Thymus (tissue), 11 donors: ENCODE measurements around the gene CNPY1. TPM values are rescaled to one million over a fixed set of nuclear protein-coding genes. Genes with fewer than 3 reads are reported as not detected.

ENCODE experiments used
- DNase-seq, 9 donors: peaks; one replicate each; pipeline ENCODE4 v3.0.0-alpha.2; 2013; ENCODE audit warnings: low spot score in 9 of 9, low read depth in 6 of 9, missing footprints in 1 of 9
- H3K27ac ChIP-seq, 2 donors: one replicate each; pipeline ENCODE4 v1.5.1; 2013; ENCODE audit warnings: control low read depth in 1 of 2, low read depth in 1 of 2, low read length in 1 of 2, mild to moderate bottlenecking in 1 of 2, moderate library complexity in 1 of 2
- H3K27me3 ChIP-seq, 2 donors: one replicate each; pipeline ENCODE4 v1.5.1; 2013; ENCODE audit warnings: low read length in 1 of 2; ENCODE audit not compliant: control insufficient read depth in 2 of 2, insufficient read depth in 1 of 2
- H3K36me3 ChIP-seq, 2 donors: one replicate each; pipeline ENCODE4 v1.5.1; 2013; ENCODE audit warnings: low read length in 1 of 2, mild to moderate bottlenecking in 1 of 2, moderate library complexity in 1 of 2; ENCODE audit not compliant: control insufficient read depth in 2 of 2, insufficient read depth in 2 of 2
- H3K4me1 ChIP-seq, 2 donors: one replicate each; pipeline ENCODE4 v1.5.1; 2013; ENCODE audit warnings: low read length in 2 of 2; ENCODE audit not compliant: control insufficient read depth in 2 of 2, insufficient read depth in 2 of 2
- H3K4me3 ChIP-seq, 2 donors: one replicate each; pipeline ENCODE4 v1.5.1; 2013; ENCODE audit warnings: low read length in 2 of 2, control low read depth in 1 of 2, mild to moderate bottlenecking in 1 of 2
- H3K9me3 ChIP-seq, 2 donors: one replicate each; pipeline ENCODE4 v1.5.1; 2013; ENCODE audit warnings: low read length in 1 of 2, mild to moderate bottlenecking in 1 of 2; ENCODE audit not compliant: control insufficient read depth in 2 of 2, insufficient read depth in 1 of 2
- whole genome bisulfite sequencing: extraction: QIAGEN DNeasy Blood & Tissue Kit; methylation state at CpG from one replicate; pipeline ENCODE4 v1.1.7; 2013; 5-methylcytosine and 5-hydroxymethylcytosine counted together
- polyA plus RNA-seq: library from polyadenylated mRNA; stranded (reverse); fragments of 200-250 nt; gene quantifications from one replicate; pipeline ENCODE4 v1.2.3, GENCODE V29; 2013
- total RNA-seq: library from RNA; stranded (reverse); fragments of 120-200 nt; gene quantifications from one replicate; pipeline ENCODE4 v1.2.4, GENCODE V29; 2013
- donor health status: healthy.

CNPY1 gene
- total and polyA plus RNA-seq, 2 donors, result 0.05 TPM; not detected in 1

GRCh38 chr7:155486783-155487508 is 59.4 kb downstream of the CNPY1 start:
- Histone ChIP-seq H3K36me3 (no peaks in the 10 kb centered on the region), H3K4me3 (no peak overlapping the region), H3K9me3 (no peaks in the 10 kb centered on the region), H3K4me1 (peaks cover 8 to 17% of the 10 kb centered on the region in 2 donors), H3K27me3 (peaks cover 27 to 89% of the 10 kb centered on the region in 2 donors), H3K27ac (no peak overlapping the region)
- no peak for DNase-seq
- WGBS, result 92% methylated on average over 18 of the region's 18 CpGs

DNA sequence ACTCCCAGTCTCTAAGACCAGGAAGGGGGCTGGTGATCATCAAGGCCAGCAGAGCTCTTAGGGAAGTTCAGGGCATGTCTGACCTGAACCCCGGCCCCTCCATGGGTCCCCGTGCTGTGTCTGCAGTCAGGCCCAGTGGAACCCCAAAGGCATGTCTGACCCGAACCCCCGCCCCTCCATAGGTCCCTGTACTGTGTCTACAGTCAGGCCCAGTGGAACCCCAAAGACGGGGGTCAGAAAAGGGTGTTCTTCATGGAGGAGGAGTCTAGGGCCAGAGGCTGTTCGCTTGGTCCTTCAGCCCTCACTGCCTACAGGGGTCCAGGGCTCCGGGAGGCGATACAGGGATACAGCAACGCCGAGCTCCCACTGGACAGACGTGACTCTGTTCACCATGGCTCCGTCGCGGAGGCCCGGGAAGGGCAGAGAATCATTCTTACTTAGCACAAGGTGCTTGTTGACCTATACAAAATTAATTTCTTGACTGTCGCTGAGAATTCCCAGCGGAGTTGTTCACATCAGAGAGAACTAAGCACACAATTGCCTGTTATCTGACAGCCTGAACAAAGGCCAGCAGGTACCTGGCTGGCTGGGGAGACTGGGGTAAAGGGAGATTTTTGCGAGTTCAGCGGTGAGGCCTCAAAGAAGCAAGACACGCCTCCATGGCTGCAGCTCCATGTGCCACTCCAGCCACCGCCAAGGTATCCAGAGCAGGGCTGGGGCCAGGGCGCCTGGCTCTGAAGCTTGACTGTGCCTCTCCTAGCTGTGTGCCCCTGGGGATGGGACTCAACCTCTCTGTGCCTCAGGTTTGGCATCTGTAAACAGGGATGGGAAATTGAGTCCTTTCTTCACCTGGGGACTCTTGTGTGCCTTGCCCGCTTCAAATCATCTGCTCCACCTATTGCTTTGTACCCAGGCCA is 61.6 kb downstream of the CNPY1 start:
- Histone ChIP-seq H3K4me1 (peaks cover 4 to 5% of the 10 kb centered on the region in 2 donors), H3K36me3 (no peaks in the 10 kb centered on the region), H3K27me3 (peaks cover 20 to 75% of the 10 kb centered on the region in 2 donors), H3K27ac (no peak overlapping the region), H3K4me3 (no peak overlapping the region), H3K9me3 (no peaks in the 10 kb centered on the region)
- no peak for DNase-seq
- 94% methylated on average over 23 of the region's 23 CpGs for WGBS

- no peaks in the 10 kb centered on the region for H3K36me3 ChIP-seq
- H3K4me3 ChIP-seq, result no peak overlapping the region
- DNase-seq, result no peak
- peaks cover 20 to 73% of the 10 kb centered on the region in 2 donors for H3K27me3 ChIP-seq
- no peaks in the 10 kb centered on the region for H3K4me1 ChIP-seq
- no peaks in the 10 kb centered on the region for H3K9me3 ChIP-seq
- no peak overlapping the region for H3K27ac ChIP-seq
- WGBS, result 83% methylated on average over 16 of the region's 16 CpGs
These were observed 62.5 kb downstream of the CNPY1 start for GRCh38 chr7:155483868-155484325.

DNA sequence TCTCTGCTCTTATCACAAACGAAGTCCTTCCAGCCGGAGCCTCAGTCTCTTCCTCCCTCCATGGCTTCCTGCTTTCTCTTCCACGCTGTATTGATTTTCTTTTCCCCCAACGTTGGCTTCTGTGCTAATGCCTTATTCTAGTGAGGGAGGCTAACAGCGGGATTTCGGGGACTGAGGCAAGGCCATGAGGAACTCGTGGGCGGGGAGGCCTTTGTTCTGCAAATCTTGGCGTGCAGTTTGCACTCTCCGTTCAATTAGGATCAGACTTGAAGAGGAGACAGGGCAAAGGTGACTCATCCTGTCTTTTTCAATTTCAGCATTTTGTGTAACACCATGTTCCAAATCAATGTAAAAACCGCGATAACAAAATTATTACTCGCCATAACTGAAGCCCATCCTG is 63.1 kb downstream of the CNPY1 start:
- Histone ChIP-seq H3K4me3 (no peak overlapping the region), H3K27ac (no peak overlapping the region), H3K27me3 (peaks cover 20 to 70% of the 10 kb centered on the region in 2 donors), H3K36me3 (no peaks in the 10 kb centered on the region), H3K4me1 (no peaks in the 10 kb centered on the region), H3K9me3 (no peaks in the 10 kb centered on the region)
- no peak for DNase-seq
- WGBS, result 29% methylated on average over 13 of the region's 13 CpGs

DNA sequence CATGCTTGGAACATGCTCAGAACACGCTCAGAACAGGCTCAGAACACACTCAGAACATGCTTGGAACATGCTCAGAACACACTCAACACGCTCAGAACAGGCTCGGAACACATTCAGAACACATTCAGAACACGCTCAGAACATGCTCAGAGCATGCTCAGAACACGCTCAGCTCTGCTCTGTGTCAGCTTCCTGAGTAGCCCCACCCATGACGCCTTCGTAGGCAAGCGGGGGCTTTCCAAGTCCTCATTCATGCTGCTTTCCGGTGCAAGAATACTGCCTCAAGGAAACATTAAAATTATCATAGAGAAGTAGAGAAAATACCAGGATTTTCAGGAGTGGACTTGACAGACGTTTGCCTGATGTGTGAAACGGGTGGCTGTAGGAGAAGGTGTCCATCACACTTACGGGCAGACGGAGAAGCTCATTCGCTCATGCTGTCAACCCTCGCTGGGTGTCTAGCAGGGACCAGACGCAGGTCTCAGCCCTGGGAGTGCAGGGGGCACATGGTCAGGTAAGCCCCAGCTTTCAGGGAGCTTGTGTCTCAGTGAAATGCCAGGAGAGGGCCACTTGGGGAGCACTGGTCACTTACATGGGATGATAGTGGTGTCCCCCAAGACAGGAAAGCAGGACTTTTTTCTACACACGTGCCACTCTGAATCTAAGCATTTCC is 63.7 kb downstream of the CNPY1 start:
- Histone ChIP-seq H3K4me3 (no peak overlapping the region), H3K27me3 (peaks cover 20 to 66% of the 10 kb centered on the region in 2 donors), H3K36me3 (no peaks in the 10 kb centered on the region)

DNA sequence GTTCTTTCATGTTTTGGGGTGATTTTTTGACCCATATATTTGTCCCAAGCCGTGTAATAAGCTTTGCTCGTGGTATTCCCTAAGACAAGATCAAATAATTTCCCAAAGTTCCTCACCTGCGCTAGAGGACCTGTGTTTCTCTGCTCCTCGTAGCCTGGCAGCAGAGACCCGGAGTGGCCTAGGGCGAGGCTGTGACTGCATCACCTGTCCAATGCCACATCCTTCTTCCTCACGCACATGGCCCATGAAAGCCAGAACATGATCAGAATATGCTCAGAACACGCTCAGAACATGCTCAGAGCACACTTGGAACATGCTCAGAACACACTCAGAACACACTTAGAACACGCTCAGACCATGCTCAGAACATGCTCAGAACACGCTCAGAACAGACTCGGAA is 64.6 kb downstream of the CNPY1 start:
- Histone ChIP-seq H3K36me3 (no peaks in the 10 kb centered on the region), H3K4me1 (no peaks in the 10 kb centered on the region), H3K4me3 (no peak overlapping the region), H3K27me3 (peaks cover 19 to 65% of the 10 kb centered on the region in 2 donors), H3K9me3 (no peaks in the 10 kb centered on the region), H3K27ac (no peak overlapping the region)
- no peak for DNase-seq
- 94% methylated on average over 11 of the region's 11 CpGs for WGBS

More for the DNA sequence above, 63.7 kb downstream of the CNPY1 start:
- WGBS, result 67% methylated on average over 17 of the region's 17 CpGs
- no peak overlapping the region for H3K27ac ChIP-seq
- no peaks in the 10 kb centered on the region for H3K9me3 ChIP-seq
- H3K4me1 ChIP-seq, result no peaks in the 10 kb centered on the region
- no peak for DNase-seq

DNA sequence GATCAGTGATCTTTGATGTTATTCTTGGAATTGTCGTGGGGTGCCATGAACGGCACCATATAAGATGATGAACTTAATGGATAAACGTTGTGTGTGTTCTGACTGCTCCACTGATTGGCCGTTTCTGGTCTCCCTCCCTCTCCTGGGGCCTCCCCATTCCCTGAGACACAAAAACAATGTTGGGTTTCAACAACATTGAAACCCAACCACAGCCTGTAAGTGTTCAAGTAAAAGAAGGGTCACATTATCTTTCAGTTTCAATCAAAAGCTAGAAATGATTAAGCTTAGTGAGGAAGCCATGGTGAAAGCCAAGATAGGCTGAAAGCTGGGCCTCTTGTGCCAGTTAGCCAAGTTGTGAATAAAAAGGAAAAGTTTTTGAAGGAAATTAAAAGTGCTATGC is 68.9 kb downstream of the CNPY1 start:
- no peak overlapping the region for H3K4me3 ChIP-seq
- H3K27me3 ChIP-seq, result peaks cover 37 to 72% of the 10 kb centered on the region in 2 donors
- no peaks in the 10 kb centered on the region for H3K9me3 ChIP-seq
- H3K4me1 ChIP-seq, result no peaks in the 10 kb centered on the region
- no peak for DNase-seq
- 82% methylated on average over 4 of the region's 4 CpGs for WGBS
- H3K36me3 ChIP-seq, result no peaks in the 10 kb centered on the region
- no peak overlapping the region for H3K27ac ChIP-seq

DNA sequence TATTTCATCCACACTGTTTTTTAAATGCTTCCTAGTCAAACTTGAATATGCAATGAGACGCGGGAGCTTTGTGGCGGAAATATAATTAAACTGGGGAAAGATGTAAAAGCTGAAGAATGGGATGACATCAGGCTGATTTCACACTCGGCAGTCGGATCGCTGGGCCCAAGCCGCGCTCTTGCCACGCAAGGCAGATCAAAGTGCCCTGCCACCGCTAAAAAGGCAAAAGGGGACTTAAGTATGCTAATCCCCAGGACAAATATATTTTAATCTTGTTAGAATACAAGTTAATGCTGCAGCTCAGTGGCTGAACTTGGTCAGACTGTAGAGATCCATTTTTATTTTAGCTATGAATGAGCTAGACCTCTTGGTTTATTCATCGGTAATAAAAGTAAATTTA is 74.6 kb downstream of the CNPY1 start:
- Histone ChIP-seq H3K27ac (no peak overlapping the region), H3K9me3 (no peaks in the 10 kb centered on the region), H3K4me1 (peaks cover 0 to 3% of the 10 kb centered on the region in 2 donors), H3K36me3 (no peaks in the 10 kb centered on the region), H3K27me3 (peaks cover 84 to 100% of the 10 kb centered on the region in 2 donors), H3K4me3 (no peak overlapping the region)
- WGBS, result 11% methylated on average over 11 of the region's 11 CpGs
- DNase-seq, result no peak
